ENCODE data around the gene WNT11. TPM values are rescaled to one million over a fixed set of nuclear protein-coding genes. Genes with fewer than 3 reads are reported as not detected.

The WNT11 gene
- total RNA-seq, 1 experiment from 2014 or later: not detected

GRCh38 chr11:76160856-76161255 is 45.4 kb downstream of the WNT11 start:
- no peak for DNase-seq
- H3K9me3 ChIP-seq (ENCODE audit: insufficient read depth, low read depth): no peaks in the 10 kb centered on the region
- H3K4me3 ChIP-seq: no peak overlapping the region
- H3K36me3 ChIP-seq (ENCODE audit: low read depth): no peaks in the 10 kb centered on the region
- no peak overlapping the region for H2AFZ ChIP-seq
- intact Hi-C loops (cut with micrococcal nuclease; ENCODE audit: unreplicated experiment): no loop called here
- no peak for TF ChIP-seq EZH2 (IDR thresholded peaks at IDR 0.05; ENCODE audit: low read depth)
- TF ChIP-seq CTCF (conservative IDR thresholded peaks at IDR 0.05): no peak
- H3K9me2 ChIP-seq (ENCODE audit: insufficient read depth): no peaks in the 10 kb centered on the region
- H3K79me2 ChIP-seq (ENCODE audit: low read depth): no peaks in the 10 kb centered on the region
- no peaks in the 10 kb centered on the region for H3K27me3 ChIP-seq (ENCODE audit: insufficient read depth, low read depth)
- CTCF ChIA-PET: no interaction called here
- no peaks in the 10 kb centered on the region for H4K20me1 ChIP-seq (ENCODE audit: insufficient read depth)
- no peak overlapping the region for H3K27ac ChIP-seq
- H3K4me1 ChIP-seq (replicated peaks; ENCODE audit: insufficient read depth): no peaks in the 10 kb centered on the region
- POLR2A ChIA-PET (ENCODE audit: unreplicated experiment): no interaction called here
- BruUV-seq (replicated peaks): no TSS peak
- no peaks in the 10 kb centered on the region for H3F3A ChIP-seq (ENCODE audit: insufficient read depth, low read depth)
- H3K4me2 ChIP-seq: no peak overlapping the region

GRCh38 chr11:76159983-76160661 is 46.2 kb downstream of the WNT11 start:
- Histone ChIP-seq H3K4me3 (no peak overlapping the region), H3F3A (ENCODE audit: insufficient read depth, low read depth) (no peaks in the 10 kb centered on the region), H3K27ac (no peak overlapping the region), H4K20me1 (ENCODE audit: insufficient read depth) (no peaks in the 10 kb centered on the region), H2AFZ (no peak overlapping the region), H3K4me2 (no peak overlapping the region), H3K9me3 (ENCODE audit: insufficient read depth, low read depth) (no peaks in the 10 kb centered on the region), H3K36me3 (ENCODE audit: low read depth) (no peaks in the 10 kb centered on the region), H3K4me1 (replicated peaks; ENCODE audit: insufficient read depth) (no peaks in the 10 kb centered on the region), H3K79me2 (ENCODE audit: low read depth) (no peaks in the 10 kb centered on the region), H3K9me2 (ENCODE audit: insufficient read depth) (no peaks in the 10 kb centered on the region), H3K27me3 (ENCODE audit: insufficient read depth, low read depth) (no peaks in the 10 kb centered on the region)
- CTCF ChIA-PET: no interaction called here
- no peak for DNase-seq
- intact Hi-C loops (cut with micrococcal nuclease; ENCODE audit: unreplicated experiment): no loop called here
- TF ChIP-seq EZH2 (IDR thresholded peaks at IDR 0.05; ENCODE audit: low read depth) (no peak), CTCF (conservative IDR thresholded peaks at IDR 0.05) (no peak)
- POLR2A ChIA-PET (ENCODE audit: unreplicated experiment): interaction anchor here (0.6 to 0.8 kb wide), 2 partner anchors 309 to 727 kb away, joined by 4 read pairs; no protein-coding TSS in a partner anchor
- BruUV-seq (replicated peaks): no TSS peak

- no peak for TF ChIP-seq CTCF (conservative IDR thresholded peaks at IDR 0.05)
- no peak for TF ChIP-seq EZH2 (IDR thresholded peaks at IDR 0.05; ENCODE audit: low read depth)
- no peak overlapping the region for H2AFZ ChIP-seq
- ChIA-PET CTCF (no interaction called here), POLR2A (ENCODE audit: unreplicated experiment) (interaction anchor here (0.8 kb wide), 1 partner anchor 728 kb away, joined by 4 read pairs; no protein-coding TSS in a partner anchor)
- no peaks in the 10 kb centered on the region for H3K9me2 ChIP-seq (ENCODE audit: insufficient read depth)
- BruUV-seq (replicated peaks): no TSS peak
- no peak overlapping the region for H3K4me2 ChIP-seq
- no peaks in the 10 kb centered on the region for H3K9me3 ChIP-seq (ENCODE audit: insufficient read depth, low read depth)
- H3K4me3 ChIP-seq: no peak overlapping the region
- intact Hi-C loops (cut with micrococcal nuclease; ENCODE audit: unreplicated experiment): no loop called here
- no peak overlapping the region for H3K27ac ChIP-seq
- H3K27me3 ChIP-seq (ENCODE audit: insufficient read depth, low read depth): no peaks in the 10 kb centered on the region
- no peaks in the 10 kb centered on the region for H4K20me1 ChIP-seq (ENCODE audit: insufficient read depth)
- no peaks in the 10 kb centered on the region for H3K36me3 ChIP-seq (ENCODE audit: low read depth)
- DNase-seq: no peak
- no peaks in the 10 kb centered on the region for H3K79me2 ChIP-seq (ENCODE audit: low read depth)
- peaks cover 3% of the 10 kb centered on the region for H3K4me1 ChIP-seq (replicated peaks; ENCODE audit: insufficient read depth)
- no peaks in the 10 kb centered on the region for H3F3A ChIP-seq (ENCODE audit: insufficient read depth, low read depth)
Observed at GRCh38 chr11:76159303-76159937, 46.9 kb downstream of the WNT11 start.

Measured in PC-9 (cell line).